ENCODE results near the gene MTMR3.

Gene MTMR3

GRCh38 chr22:30010789-30011405, 127.9 kb downstream of the MTMR3 start:
- no peaks in the 10 kb centered on the region for H3K9me3 ChIP-seq (ENCODE audit: control insufficient read depth, insufficient read depth, low read length)
- H3K4me1 ChIP-seq (ENCODE audit: control insufficient read depth, insufficient read depth, low read length), result no peaks in the 10 kb centered on the region
- H3K4me3 ChIP-seq (ENCODE audit: low read depth, low read length), result no peak overlapping the region
- no peak overlapping the region for H3K9ac ChIP-seq (ENCODE audit: low read depth, low read length)
- peaks cover 4% of the 10 kb centered on the region for H3K36me3 ChIP-seq (ENCODE audit: control insufficient read depth, insufficient read depth, low read length)
- H3K27me3 ChIP-seq (ENCODE audit: control insufficient read depth, insufficient read depth, low read length), result no peaks in the 10 kb centered on the region

DNA sequence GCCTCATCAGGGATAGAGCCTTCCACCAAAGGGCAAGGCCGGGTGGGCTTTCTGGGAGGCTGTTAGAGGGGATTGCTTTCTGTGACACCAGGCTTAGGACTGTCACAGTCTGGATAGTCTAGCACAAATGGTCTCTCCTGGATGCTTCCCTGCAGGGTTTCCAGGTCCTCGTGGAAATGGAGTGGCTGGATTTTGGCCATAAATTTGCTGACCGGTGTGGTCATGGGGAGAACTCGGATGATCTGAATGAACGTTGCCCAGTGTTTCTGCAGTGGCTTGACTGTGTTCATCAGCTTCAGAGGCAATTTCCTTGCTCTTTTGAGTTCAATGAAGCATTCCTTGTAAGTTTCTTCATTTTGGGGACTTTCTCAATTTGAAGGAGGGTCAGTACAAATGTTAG, 130.2 kb downstream of the MTMR3 start:
- H3K4me1 ChIP-seq (ENCODE audit: control insufficient read depth, insufficient read depth, low read length), result no peaks in the 10 kb centered on the region
- H3K9me3 ChIP-seq (ENCODE audit: control insufficient read depth, insufficient read depth, low read length), result no peaks in the 10 kb centered on the region
- no peak overlapping the region for H3K4me3 ChIP-seq (ENCODE audit: low read depth, low read length)
- H3K9ac ChIP-seq (ENCODE audit: low read depth, low read length), result no peak overlapping the region
- peaks cover 17% of the 10 kb centered on the region for H3K36me3 ChIP-seq (ENCODE audit: control insufficient read depth, insufficient read depth, low read length)
- no peaks in the 10 kb centered on the region for H3K27me3 ChIP-seq (ENCODE audit: control insufficient read depth, insufficient read depth, low read length)

GRCh38 chr22:30014244-30014643, 131.3 kb downstream of the MTMR3 start:
- no peak overlapping the region for H3K9ac ChIP-seq (ENCODE audit: low read depth, low read length)
- H3K36me3 ChIP-seq (ENCODE audit: control insufficient read depth, insufficient read depth, low read length), result peaks cover 17% of the 10 kb centered on the region
- no peaks in the 10 kb centered on the region for H3K4me1 ChIP-seq (ENCODE audit: control insufficient read depth, insufficient read depth, low read length)
- H3K27me3 ChIP-seq (ENCODE audit: control insufficient read depth, insufficient read depth, low read length), result no peaks in the 10 kb centered on the region
- no peak overlapping the region for H3K4me3 ChIP-seq (ENCODE audit: low read depth, low read length)
- H3K9me3 ChIP-seq (ENCODE audit: control insufficient read depth, insufficient read depth, low read length), result no peaks in the 10 kb centered on the region

DNA sequence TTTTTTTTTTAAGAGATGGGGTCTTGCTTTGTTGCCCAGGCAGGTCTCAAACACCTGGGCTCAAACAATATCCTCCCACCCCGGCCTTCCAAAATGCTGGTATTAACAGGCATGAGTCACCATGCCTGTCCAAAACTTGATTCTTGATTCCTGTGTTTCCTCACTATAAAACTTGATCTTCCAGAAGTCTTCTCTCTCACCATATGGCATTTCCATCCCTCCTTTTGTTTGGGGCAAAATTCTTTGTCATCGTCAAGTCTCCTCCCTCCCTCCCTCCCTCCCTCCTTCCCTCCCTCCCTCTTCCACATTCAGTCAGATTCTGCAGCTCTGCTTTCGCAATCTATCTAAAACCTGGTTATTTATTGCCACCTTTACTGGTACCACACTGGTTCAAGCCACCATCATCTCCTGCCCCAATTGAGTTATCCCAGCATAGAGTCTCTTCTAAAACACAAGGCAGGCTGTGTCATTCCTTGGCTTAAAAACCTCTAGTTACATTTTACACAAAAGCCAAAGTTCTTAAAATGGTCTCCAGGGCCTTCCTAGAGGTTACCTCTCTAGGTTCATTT, 132.3 kb downstream of the MTMR3 start:
- Histone ChIP-seq H3K27me3 (ENCODE audit: control insufficient read depth, insufficient read depth, low read length) (no peaks in the 10 kb centered on the region), H3K9ac (ENCODE audit: low read depth, low read length) (no peak overlapping the region), H3K36me3 (ENCODE audit: control insufficient read depth, insufficient read depth, low read length) (peaks cover 21% of the 10 kb centered on the region), H3K4me1 (ENCODE audit: control insufficient read depth, insufficient read depth, low read length) (no peaks in the 10 kb centered on the region), H3K9me3 (ENCODE audit: control insufficient read depth, insufficient read depth, low read length) (no peaks in the 10 kb centered on the region), H3K4me3 (ENCODE audit: low read depth, low read length) (no peak overlapping the region)

- Histone ChIP-seq H3K9me3 (ENCODE audit: control insufficient read depth, insufficient read depth, low read length) (no peaks in the 10 kb centered on the region), H3K9ac (ENCODE audit: low read depth, low read length) (no peak overlapping the region), H3K4me3 (ENCODE audit: low read depth, low read length) (no peak overlapping the region), H3K27me3 (ENCODE audit: control insufficient read depth, insufficient read depth, low read length) (no peaks in the 10 kb centered on the region), H3K36me3 (ENCODE audit: control insufficient read depth, insufficient read depth, low read length) (peaks cover 26% of the 10 kb centered on the region), H3K4me1 (ENCODE audit: control insufficient read depth, insufficient read depth, low read length) (no peaks in the 10 kb centered on the region)
These were observed 132.9 kb downstream of the MTMR3 start for GRCh38 chr22:30015846-30016245.

- Histone ChIP-seq H3K9ac (ENCODE audit: low read depth, low read length) (no peak overlapping the region), H3K9me3 (ENCODE audit: control insufficient read depth, insufficient read depth, low read length) (no peaks in the 10 kb centered on the region), H3K27me3 (ENCODE audit: control insufficient read depth, insufficient read depth, low read length) (no peaks in the 10 kb centered on the region), H3K36me3 (ENCODE audit: control insufficient read depth, insufficient read depth, low read length) (peaks cover 29% of the 10 kb centered on the region), H3K4me3 (ENCODE audit: low read depth, low read length) (no peak overlapping the region), H3K4me1 (ENCODE audit: control insufficient read depth, insufficient read depth, low read length) (no peaks in the 10 kb centered on the region)
These were observed 133.6 kb downstream of the MTMR3 start for GRCh38 chr22:30016596-30016995.

DNA sequence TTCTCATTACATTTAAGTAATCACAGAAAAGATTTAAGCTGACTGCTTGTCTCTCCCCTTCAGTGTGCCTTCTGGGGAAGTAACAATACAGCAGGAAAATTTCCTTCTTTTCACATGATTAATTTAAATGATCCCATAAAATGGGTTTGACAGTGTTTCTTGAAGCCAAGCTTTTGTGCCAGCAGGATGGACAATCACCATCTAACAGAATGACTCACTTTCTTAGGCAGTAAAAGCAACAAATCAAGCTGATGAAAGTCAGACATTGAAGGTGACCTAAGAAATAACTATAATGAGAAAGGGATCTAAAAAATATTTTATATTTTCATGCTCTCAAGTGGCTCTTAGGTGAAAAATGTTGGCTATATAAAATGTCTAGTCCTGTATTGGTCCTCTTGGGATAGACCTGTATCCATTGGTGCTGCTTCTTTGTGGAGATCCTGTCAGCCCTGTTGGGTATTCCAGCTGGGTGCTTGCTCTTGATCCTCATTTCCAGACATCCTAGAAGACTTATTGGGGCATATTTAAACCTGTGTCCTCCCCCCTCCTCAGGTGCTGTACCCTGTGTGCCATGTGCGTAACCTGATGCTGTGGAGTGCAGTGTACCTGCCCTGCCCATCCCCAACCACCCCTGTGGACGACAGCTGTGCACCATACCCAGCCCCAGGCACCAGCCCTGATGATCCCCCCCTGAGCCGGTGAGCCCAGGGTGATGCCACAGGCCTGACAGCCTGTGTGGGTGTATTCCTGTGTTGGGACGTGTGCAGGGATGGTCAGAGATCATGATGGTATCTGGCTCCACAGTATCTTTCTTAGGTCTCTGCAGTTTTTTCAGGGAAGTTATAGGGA, 134.6 kb downstream of the MTMR3 start:
- no peak overlapping the region for H3K4me3 ChIP-seq (ENCODE audit: low read depth, low read length)
- no peaks in the 10 kb centered on the region for H3K9me3 ChIP-seq (ENCODE audit: control insufficient read depth, insufficient read depth, low read length)
- H3K9ac ChIP-seq (ENCODE audit: low read depth, low read length), result no peak overlapping the region
- H3K27me3 ChIP-seq (ENCODE audit: control insufficient read depth, insufficient read depth, low read length), result no peaks in the 10 kb centered on the region
- H3K36me3 ChIP-seq (ENCODE audit: control insufficient read depth, insufficient read depth, low read length), result peaks cover 31% of the 10 kb centered on the region
- no peaks in the 10 kb centered on the region for H3K4me1 ChIP-seq (ENCODE audit: control insufficient read depth, insufficient read depth, low read length)

DNA sequence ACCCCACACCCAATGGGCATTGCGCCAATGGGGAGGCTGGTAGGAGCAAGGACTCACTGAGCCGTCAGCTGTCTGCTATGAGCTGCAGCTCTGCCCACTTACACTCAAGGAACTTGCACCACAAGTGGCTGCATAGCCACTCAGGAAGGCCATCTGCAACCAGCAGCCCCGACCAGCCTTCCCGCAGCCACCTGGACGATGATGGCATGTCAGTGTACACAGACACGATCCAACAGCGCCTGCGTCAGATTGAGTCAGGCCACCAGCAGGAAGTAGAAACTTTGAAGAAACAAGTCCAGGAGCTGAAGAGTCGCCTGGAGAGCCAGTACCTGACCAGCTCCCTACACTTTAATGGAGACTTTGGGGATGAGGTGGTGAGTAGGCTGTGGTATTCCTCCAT, 137.5 kb downstream of the MTMR3 start:
- Histone ChIP-seq H3K9ac (ENCODE audit: low read depth, low read length) (no peak overlapping the region), H3K27me3 (ENCODE audit: control insufficient read depth, insufficient read depth, low read length) (no peaks in the 10 kb centered on the region), H3K4me3 (ENCODE audit: low read depth, low read length) (no peak overlapping the region), H3K9me3 (ENCODE audit: control insufficient read depth, insufficient read depth, low read length) (no peaks in the 10 kb centered on the region), H3K4me1 (ENCODE audit: control insufficient read depth, insufficient read depth, low read length) (no peaks in the 10 kb centered on the region), H3K36me3 (ENCODE audit: control insufficient read depth, insufficient read depth, low read length) (peaks cover 48% of the 10 kb centered on the region)

GRCh38 chr22:30021338-30021737, 138.4 kb downstream of the MTMR3 start:
- no peak overlapping the region for H3K4me3 ChIP-seq (ENCODE audit: low read depth, low read length)
- H3K36me3 ChIP-seq (ENCODE audit: control insufficient read depth, insufficient read depth, low read length), result peaks cover 54% of the 10 kb centered on the region
- no peaks in the 10 kb centered on the region for H3K27me3 ChIP-seq (ENCODE audit: control insufficient read depth, insufficient read depth, low read length)
- no peak overlapping the region for H3K9ac ChIP-seq (ENCODE audit: low read depth, low read length)
- H3K9me3 ChIP-seq (ENCODE audit: control insufficient read depth, insufficient read depth, low read length), result no peaks in the 10 kb centered on the region
- no peaks in the 10 kb centered on the region for H3K4me1 ChIP-seq (ENCODE audit: control insufficient read depth, insufficient read depth, low read length)

GRCh38 chr22:30021881-30022619, 139.1 kb downstream of the MTMR3 start:
- Histone ChIP-seq H3K27me3 (ENCODE audit: control insufficient read depth, insufficient read depth, low read length) (no peaks in the 10 kb centered on the region), H3K4me1 (ENCODE audit: control insufficient read depth, insufficient read depth, low read length) (no peaks in the 10 kb centered on the region), H3K36me3 (ENCODE audit: control insufficient read depth, insufficient read depth, low read length) (peaks cover 54% of the 10 kb centered on the region), H3K9ac (ENCODE audit: low read depth, low read length) (no peak overlapping the region), H3K9me3 (ENCODE audit: control insufficient read depth, insufficient read depth, low read length) (no peaks in the 10 kb centered on the region), H3K4me3 (ENCODE audit: low read depth, low read length) (no peak overlapping the region)

DNA sequence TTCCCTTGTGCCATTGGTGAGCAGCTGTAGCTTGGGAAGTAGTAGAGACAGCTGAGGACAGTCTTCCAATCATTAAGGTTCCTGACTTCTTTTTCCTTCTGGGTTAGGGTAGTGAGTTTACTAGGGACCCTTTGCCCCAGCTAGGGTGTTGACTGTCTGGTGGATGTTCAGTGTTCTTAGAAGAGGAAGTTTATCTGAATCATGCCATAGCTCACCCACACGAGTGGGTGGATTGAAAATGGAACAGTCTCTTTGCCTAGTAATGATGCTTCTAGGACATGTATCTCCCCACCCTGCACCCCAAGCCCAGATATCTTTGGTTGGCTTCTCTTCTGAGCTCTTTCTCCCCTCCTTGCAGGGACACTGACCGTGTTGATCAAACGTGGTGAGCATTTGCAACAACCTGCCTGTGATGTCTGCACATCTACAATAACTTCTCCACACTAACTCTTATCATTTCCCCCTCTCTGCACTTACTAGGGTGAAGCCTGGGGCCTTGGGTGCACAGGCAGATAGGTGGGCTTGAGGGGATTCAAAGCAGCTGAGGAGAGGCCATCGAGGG, 140.2 kb downstream of the MTMR3 start:
- Histone ChIP-seq H3K36me3 (ENCODE audit: control insufficient read depth, insufficient read depth, low read length) (peaks cover 49% of the 10 kb centered on the region), H3K27me3 (ENCODE audit: control insufficient read depth, insufficient read depth, low read length) (no peaks in the 10 kb centered on the region), H3K4me1 (ENCODE audit: control insufficient read depth, insufficient read depth, low read length) (no peaks in the 10 kb centered on the region), H3K9me3 (ENCODE audit: control insufficient read depth, insufficient read depth, low read length) (no peaks in the 10 kb centered on the region), H3K9ac (ENCODE audit: low read depth, low read length) (no peak overlapping the region), H3K4me3 (ENCODE audit: low read depth, low read length) (no peak overlapping the region)

Measured in iPS-15b (cell line).